Measurements from ENCODE around the gene PSMD12.

DNA sequence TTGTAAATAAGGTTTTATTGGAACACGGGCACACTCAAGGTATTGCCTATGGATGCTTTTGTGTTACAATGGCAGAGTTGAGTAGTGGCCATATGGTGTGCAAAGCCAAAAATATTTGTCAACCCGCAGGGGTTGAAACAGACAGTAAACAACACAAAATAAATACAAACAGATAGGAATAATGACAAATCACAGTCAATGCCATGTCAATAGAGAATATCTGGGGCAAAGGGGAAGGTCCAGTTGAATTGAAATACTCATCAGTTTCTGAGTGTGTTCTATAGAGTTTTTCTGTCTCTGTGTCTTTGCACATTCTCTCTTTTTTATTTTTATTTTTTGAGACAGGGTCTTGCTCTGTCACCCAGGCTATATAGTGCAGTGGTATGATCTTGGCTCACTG is 48.2 kb upstream of the PSMD12 start:
- TF ChIP-seq, protein P1, sequence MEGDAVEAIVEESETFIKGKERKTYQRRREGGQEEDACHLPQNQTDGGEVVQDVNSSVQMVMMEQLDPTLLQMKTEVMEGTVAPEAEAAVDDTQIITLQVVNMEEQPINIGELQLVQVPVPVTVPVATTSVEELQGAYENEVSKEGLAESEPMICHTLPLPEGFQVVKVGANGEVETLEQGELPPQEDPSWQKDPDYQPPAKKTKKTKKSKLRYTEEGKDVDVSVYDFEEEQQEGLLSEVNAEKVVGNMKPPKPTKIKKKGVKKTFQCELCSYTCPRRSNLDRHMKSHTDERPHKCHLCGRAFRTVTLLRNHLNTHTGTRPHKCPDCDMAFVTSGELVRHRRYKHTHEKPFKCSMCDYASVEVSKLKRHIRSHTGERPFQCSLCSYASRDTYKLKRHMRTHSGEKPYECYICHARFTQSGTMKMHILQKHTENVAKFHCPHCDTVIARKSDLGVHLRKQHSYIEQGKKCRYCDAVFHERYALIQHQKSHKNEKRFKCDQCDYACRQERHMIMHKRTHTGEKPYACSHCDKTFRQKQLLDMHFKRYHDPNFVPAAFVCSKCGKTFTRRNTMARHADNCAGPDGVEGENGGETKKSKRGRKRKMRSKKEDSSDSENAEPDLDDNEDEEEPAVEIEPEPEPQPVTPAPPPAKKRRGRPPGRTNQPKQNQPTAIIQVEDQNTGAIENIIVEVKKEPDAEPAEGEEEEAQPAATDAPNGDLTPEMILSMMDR (IDR thresholded peaks at IDR 0.05): no peak
- TF ChIP-seq ZFX (IDR thresholded peaks at IDR 0.05; ENCODE audit: borderline replicate concordance): no peak

All from 22Rv1 (cell line).